AG04449 (cell line): ENCODE measurements around the gene PRTN3.

Source experiments
- CTCF ChIA-PET: fragments of 350-600 bp; formaldehyde crosslinking; extraction: SDS; loops from one replicate; lab custom pipeline; 2021; ENCODE audit warnings: antibody characterized with exemption; lab: Yijun Ruan, JAX
- POLR2A ChIA-PET: fragments of 400-600, 350-600 bp; formaldehyde crosslinking; extraction: SDS; loops from one replicate; lab custom pipeline; 2020; ENCODE audit warnings: antibody characterized with exemption, inconsistent platforms; lab: Yijun Ruan, JAX
- DNase-seq: peaks from one replicate; pipeline ENCODE4 v3.0.0-alpha.2; 2010; ENCODE audit warnings: low read depth, low spot score
- H3K4me3 ChIP-seq: 2 replicates; pipeline ENCODE4 v1.5.1; 2011; ENCODE audit warnings: low read depth, mild to moderate bottlenecking, control low read depth, low read length
- TF ChIP-seq, protein P1 (sequence below): IDR thresholded peaks from one replicate; pipeline ENCODE4 v1.5.1; 2011; ENCODE audit warnings: mild to moderate bottlenecking, moderate library complexity, low read length, control low read depth, inconsistent platforms; ENCODE audit not compliant: insufficient read depth; ENCODE audit errors: missing control alignments

PRTN3 gene

DNA sequence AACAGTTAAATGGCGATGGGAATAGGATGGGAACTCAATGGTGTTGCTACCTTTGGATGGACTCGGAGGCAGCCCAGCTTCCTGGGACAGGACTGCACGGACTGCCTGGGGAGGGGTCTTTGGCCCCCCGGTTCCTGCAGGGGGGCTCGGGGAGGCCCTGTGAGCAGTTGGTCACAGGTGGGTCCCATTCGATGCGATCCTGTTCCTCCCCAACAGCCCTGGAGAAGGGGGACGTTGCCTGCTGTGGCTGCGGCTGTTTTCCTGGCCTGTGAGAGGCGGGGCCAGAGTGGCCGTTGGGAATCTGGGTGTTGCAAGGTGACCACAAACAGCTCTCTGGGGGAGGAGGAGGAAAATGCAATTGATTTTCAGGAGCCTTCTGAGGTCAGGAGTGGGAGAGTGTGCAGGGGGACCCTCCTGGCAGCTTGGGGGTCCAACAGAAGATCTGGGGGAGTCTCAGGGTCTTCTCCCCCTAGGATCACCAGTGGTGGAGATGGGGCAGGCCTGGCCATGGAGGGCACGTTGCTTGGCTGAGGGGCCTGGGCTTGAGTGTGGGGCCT, 17.2 kb upstream of the PRTN3 start:
- DNase-seq: no peak
- ChIA-PET POLR2A (no interaction called here), CTCF (no interaction called here)

DNA sequence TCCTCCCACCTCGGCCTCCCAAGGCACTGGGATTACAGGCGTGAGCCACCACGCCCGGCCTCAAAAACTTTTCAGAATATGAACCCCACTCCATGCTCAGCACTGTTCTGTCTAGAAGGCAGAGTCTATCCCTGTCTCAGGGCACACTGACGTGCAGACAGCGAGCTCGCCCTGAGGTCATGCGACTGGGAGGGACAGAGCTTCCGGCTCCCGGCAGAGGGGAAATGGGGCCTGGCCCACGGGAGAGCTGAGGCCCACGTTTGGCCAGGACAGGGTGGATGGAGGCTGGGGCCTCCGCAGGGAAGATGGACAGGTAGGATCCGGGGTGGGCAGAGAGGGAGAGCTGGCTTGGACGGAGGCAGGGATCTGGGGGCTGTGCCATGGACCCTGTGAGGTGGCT, 15.9 kb upstream of the PRTN3 start:
- CTCF ChIA-PET: no interaction called here

More for the DNA sequence above, 17.2 kb upstream of the PRTN3 start:
- TF ChIP-seq, protein P1, sequence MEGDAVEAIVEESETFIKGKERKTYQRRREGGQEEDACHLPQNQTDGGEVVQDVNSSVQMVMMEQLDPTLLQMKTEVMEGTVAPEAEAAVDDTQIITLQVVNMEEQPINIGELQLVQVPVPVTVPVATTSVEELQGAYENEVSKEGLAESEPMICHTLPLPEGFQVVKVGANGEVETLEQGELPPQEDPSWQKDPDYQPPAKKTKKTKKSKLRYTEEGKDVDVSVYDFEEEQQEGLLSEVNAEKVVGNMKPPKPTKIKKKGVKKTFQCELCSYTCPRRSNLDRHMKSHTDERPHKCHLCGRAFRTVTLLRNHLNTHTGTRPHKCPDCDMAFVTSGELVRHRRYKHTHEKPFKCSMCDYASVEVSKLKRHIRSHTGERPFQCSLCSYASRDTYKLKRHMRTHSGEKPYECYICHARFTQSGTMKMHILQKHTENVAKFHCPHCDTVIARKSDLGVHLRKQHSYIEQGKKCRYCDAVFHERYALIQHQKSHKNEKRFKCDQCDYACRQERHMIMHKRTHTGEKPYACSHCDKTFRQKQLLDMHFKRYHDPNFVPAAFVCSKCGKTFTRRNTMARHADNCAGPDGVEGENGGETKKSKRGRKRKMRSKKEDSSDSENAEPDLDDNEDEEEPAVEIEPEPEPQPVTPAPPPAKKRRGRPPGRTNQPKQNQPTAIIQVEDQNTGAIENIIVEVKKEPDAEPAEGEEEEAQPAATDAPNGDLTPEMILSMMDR: no peak
- H3K4me3 ChIP-seq: no peak overlapping the region

DNA sequence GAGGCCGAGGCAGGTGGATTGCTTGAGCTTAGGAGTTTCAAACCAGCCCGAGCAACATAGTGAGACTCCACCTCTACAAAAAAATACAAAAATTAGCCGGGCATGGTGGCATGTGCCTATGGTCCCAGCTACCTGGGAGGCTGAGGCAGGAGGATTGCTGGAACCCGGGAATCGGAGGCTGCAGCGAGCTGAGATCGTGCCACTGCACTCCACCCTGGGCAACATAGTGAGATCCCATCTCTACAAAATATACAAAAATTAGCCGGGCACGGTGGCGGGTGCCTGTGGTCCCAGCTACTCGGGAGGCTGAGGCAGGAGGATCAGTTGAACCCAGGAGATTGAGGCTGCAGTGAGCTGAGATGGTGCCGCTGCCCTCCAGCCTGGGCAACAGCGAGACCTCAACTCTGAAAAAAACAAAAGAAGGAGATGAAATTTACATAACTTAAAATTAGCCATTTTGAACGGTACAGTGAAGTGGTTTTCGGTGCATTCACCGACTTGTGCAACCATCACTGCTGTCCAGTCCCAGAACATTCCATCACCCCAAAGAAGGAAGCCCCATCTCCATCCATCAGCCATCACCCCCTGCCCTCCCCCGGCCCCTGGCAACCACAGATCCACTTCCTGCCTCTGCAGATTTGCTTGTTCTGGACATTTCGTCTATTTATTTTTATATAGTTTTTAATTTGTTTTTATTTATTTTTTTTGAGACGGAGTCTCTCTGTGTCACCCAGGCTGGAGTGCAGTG, 14.7 kb upstream of the PRTN3 start:
- POLR2A ChIA-PET: no interaction called here

More for the DNA sequence above, 15.9 kb upstream of the PRTN3 start:
- TF ChIP-seq, protein P1: no peak
- DNase-seq: no peak
- no peak overlapping the region for H3K4me3 ChIP-seq
- POLR2A ChIA-PET: no interaction called here

DNA sequence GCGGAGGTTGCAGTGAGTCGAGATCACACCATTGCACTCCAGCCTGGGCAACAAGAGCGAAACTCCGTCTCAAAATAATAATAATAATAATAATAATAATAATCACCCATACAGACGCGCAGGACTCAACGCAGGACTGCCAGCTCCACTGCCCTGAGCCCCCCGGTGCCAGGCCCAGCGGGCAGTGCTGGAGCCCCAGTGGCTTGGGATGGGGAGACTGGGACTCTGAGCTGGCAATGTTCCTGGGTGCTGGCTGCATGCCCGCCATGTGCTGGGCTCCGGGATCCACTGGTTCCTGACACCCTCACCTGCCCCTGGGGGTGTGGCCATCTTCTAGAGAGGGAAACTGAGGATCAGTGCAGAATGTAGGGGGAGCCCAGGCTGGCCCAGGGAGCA, 13.5 kb upstream of the PRTN3 start:
- TF ChIP-seq, protein P1: no peak
- no peak overlapping the region for H3K4me3 ChIP-seq
- DNase-seq: no peak
- CTCF ChIA-PET: interaction anchor here (1.6 kb wide), 1 partner anchor 29 kb away, joined by 4 read pairs; no protein-coding TSS in a partner anchor
- POLR2A ChIA-PET: no interaction called here

More for the DNA sequence above, 14.7 kb upstream of the PRTN3 start:
- no peak for DNase-seq
- TF ChIP-seq, protein P1: no peak
- no peak overlapping the region for H3K4me3 ChIP-seq
- CTCF ChIA-PET: interaction anchor here (1.6 kb wide), 1 partner anchor 30 kb away, joined by 4 read pairs; no protein-coding TSS in a partner anchor

DNA sequence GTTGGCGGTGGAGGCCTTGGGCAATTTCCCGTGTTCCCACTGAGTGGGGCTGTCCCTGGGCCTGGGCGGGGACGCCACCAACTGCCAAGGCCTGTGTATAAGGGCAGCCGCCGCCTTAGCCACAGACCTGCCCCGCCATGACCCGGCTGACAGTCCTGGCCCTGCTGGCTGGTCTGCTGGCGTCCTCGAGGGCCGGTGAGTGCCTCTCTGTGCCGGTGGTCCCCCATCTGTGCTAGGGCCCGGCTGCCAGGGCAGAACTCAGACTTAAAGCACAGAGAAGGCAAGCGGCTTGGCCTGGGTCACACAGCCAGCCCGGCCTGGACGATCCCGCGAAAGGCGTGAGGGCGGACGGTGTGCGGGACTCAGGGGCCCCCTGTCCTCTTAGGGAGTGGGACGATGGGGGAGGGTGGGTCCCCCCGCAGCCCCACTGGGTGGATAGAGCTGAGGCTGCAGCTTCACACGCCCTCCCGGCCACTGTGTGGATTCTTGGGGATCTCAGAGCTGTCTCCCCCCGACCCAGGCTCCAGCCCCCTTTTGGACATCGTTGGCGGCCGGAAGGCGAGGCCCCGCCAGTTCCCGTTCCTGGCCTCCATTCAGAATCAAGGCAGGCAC, 13.0 kb upstream of the PRTN3 start, which contains the start of gene AZU1:
AZU1 (plus strand) TSS at position 128 of the 612 bp plus-strand sequence; CDS start at position 138, 10 bp downstream.
- DNase-seq: no peak
- POLR2A ChIA-PET: no interaction called here
- H3K4me3 ChIP-seq: no peak within 1 kb of the TSS
- TF ChIP-seq, protein P1: no peak
- CTCF ChIA-PET: no interaction called here

DNA sequence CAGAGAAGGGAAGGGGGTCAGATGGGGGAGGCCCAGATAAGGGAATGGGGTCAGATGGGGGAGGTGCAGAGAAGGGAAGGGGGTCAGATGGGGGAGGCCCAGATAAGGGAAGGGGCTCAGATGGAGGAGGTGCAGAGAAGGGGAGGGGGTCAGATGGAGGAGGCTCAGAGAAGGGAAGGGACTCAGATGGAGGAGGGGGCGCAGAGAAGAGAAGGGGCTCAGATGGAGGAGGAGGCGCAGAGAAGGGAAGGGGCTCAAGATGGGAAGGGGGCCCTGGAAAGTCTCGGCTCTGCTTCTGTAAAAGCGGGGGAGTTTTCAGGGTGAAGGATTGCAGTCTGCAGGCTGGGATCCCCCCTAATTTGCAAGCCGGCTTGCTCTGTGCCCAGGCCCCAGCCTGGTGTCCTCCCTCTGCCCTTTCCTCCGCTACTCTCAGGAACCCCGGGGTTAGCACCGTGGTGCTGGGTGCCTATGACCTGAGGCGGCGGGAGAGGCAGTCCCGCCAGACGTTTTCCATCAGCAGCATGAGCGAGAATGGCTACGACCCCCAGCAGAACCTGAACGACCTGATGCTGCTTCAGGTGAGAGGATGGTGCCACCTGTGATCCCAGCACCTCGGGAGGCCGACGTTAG, 11.6 kb upstream of the PRTN3 start:
- ChIA-PET POLR2A (no interaction called here), CTCF (no interaction called here)
- no peak overlapping the region for H3K4me3 ChIP-seq
- TF ChIP-seq, protein P1: no peak
- no peak for DNase-seq
